Measurements from ENCODE around the gene OSMR. TPM values are rescaled to one million over a fixed set of nuclear protein-coding genes. Genes with fewer than 3 reads are reported as not detected.
"Not testable (repeated sequence)": the region's sequence is repeated elsewhere in the genome, so short reads cannot be mapped to it uniquely, and the experiment has no call there.

The OSMR gene
- total RNA-seq, 1 donor from 2014 or later = 17.4 TPM

DNA sequence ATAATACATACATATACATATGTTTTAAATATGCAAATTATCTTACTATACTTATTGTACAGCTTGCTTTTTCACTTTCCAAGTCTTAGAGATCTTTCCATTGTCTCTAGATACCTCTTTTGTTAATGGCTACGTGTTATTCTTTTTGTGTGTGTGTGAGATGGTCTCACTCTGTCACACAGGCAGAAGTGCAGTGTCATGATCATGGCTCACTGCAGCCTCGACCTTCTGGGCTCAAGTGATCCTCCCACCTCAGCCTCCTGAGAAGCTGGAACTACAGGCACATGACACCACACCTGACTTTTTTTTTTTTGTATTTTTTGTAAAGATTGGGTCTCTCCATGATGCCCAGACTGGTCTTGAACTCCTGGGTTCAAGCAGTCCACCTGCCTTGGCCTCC, 2.8 kb downstream of the OSMR start:
- DNase-seq (ENCODE audit: low spot score) = no peak
- Mint-ChIP-seq H3K4me1 (ENCODE audit: unreplicated experiment) (peaks cover 24% of the 10 kb centered on the region), H3K9me3 (ENCODE audit: unreplicated experiment) (no peaks in the 10 kb centered on the region), H3K27me3 (ENCODE audit: unreplicated experiment) (peaks cover 7% of the 10 kb centered on the region), H3K36me3 (ENCODE audit: low read depth, unreplicated experiment) (peaks cover 9% of the 10 kb centered on the region), H3K4me3 (ENCODE audit: unreplicated experiment) (no peak overlapping the region), H3K27ac (ENCODE audit: unreplicated experiment) (no peak overlapping the region)
- TF ChIP-seq, protein P1, sequence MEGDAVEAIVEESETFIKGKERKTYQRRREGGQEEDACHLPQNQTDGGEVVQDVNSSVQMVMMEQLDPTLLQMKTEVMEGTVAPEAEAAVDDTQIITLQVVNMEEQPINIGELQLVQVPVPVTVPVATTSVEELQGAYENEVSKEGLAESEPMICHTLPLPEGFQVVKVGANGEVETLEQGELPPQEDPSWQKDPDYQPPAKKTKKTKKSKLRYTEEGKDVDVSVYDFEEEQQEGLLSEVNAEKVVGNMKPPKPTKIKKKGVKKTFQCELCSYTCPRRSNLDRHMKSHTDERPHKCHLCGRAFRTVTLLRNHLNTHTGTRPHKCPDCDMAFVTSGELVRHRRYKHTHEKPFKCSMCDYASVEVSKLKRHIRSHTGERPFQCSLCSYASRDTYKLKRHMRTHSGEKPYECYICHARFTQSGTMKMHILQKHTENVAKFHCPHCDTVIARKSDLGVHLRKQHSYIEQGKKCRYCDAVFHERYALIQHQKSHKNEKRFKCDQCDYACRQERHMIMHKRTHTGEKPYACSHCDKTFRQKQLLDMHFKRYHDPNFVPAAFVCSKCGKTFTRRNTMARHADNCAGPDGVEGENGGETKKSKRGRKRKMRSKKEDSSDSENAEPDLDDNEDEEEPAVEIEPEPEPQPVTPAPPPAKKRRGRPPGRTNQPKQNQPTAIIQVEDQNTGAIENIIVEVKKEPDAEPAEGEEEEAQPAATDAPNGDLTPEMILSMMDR (IDR thresholded peaks at IDR 0.05; ENCODE audit: unreplicated experiment) = no peak

- H3K4me1 Mint-ChIP-seq (ENCODE audit: unreplicated experiment) = peaks cover 11% of the 10 kb centered on the region
- not testable (repeated sequence) for H3K9me3 Mint-ChIP-seq (ENCODE audit: unreplicated experiment); H3K4me3 Mint-ChIP-seq (ENCODE audit: unreplicated experiment); H3K36me3 Mint-ChIP-seq (ENCODE audit: low read depth, unreplicated experiment); DNase-seq (ENCODE audit: low spot score); H3K27me3 Mint-ChIP-seq (ENCODE audit: unreplicated experiment); H3K27ac Mint-ChIP-seq (ENCODE audit: unreplicated experiment)
These were observed 5.8 kb downstream of the OSMR start for GRCh38 chr5:38851640-38852039.

- no peak for DNase-seq (ENCODE audit: low spot score)
- H3K9me3 Mint-ChIP-seq (ENCODE audit: unreplicated experiment) = no peaks in the 10 kb centered on the region
- H3K4me1 Mint-ChIP-seq (ENCODE audit: unreplicated experiment) = no peaks in the 10 kb centered on the region
- H3K27ac Mint-ChIP-seq (ENCODE audit: unreplicated experiment) = no peak overlapping the region
- no peaks in the 10 kb centered on the region for H3K27me3 Mint-ChIP-seq (ENCODE audit: unreplicated experiment)
- TF ChIP-seq, protein P1 (IDR thresholded peaks at IDR 0.05; ENCODE audit: unreplicated experiment) = no peak
- no peak overlapping the region for H3K4me3 Mint-ChIP-seq (ENCODE audit: unreplicated experiment)
- peaks cover 11% of the 10 kb centered on the region for H3K36me3 Mint-ChIP-seq (ENCODE audit: low read depth, unreplicated experiment)
These were observed 8.1 kb downstream of the OSMR start for GRCh38 chr5:38853753-38854470.

GRCh38 chr5:38854907-38855306, 9.1 kb downstream of the OSMR start:
- Mint-ChIP-seq H3K36me3 (ENCODE audit: low read depth, unreplicated experiment) (peaks cover 11% of the 10 kb centered on the region), H3K27me3 (ENCODE audit: unreplicated experiment) (no peaks in the 10 kb centered on the region), H3K27ac (ENCODE audit: unreplicated experiment) (no peak overlapping the region), H3K9me3 (ENCODE audit: unreplicated experiment) (no peaks in the 10 kb centered on the region), H3K4me3 (ENCODE audit: unreplicated experiment) (no peak overlapping the region), H3K4me1 (ENCODE audit: unreplicated experiment) (no peaks in the 10 kb centered on the region)
- DNase-seq (ENCODE audit: low spot score) = no peak
- TF ChIP-seq, protein P1 (IDR thresholded peaks at IDR 0.05; ENCODE audit: unreplicated experiment) = no peak

- Mint-ChIP-seq H3K4me3 (ENCODE audit: unreplicated experiment) (no peak overlapping the region), H3K36me3 (ENCODE audit: low read depth, unreplicated experiment) (peaks cover 11% of the 10 kb centered on the region), H3K27ac (ENCODE audit: unreplicated experiment) (no peak overlapping the region), H3K4me1 (ENCODE audit: unreplicated experiment) (no peaks in the 10 kb centered on the region), H3K9me3 (ENCODE audit: unreplicated experiment) (no peaks in the 10 kb centered on the region), H3K27me3 (ENCODE audit: unreplicated experiment) (no peaks in the 10 kb centered on the region)
- no peak for DNase-seq (ENCODE audit: low spot score)
- TF ChIP-seq, protein P1 (IDR thresholded peaks at IDR 0.05; ENCODE audit: unreplicated experiment) = no peak
These were observed 10.8 kb downstream of the OSMR start for GRCh38 chr5:38856660-38857059.

Measured in endothelial cell (in vitro differentiated cells).